Measurements from ENCODE around the gene ACAD8. TPM values are rescaled to one million over a fixed set of nuclear protein-coding genes. Genes with fewer than 3 reads are reported as not detected.
A peak's percentile ranks its signal among the peaks of the same experiment; 100 is the strongest.

Gene ACAD8
- polyA plus RNA-seq, 1 donor (not counting 4 experiments of a cell fraction or from before 2014, with no cell fraction given) = 21.7 TPM

GRCh38 chr11:134267461-134267860 is 14.1 kb downstream of the ACAD8 start:
- Histone ChIP-seq H3K27me3 (ENCODE audit: control insufficient read depth, extremely low read depth, insufficient read depth, low read length) (no peaks in the 10 kb centered on the region), H3K27ac (ENCODE audit: control insufficient read depth, insufficient read depth, low read length) (peak overlapping the region; percentile 69), H3K79me2 (ENCODE audit: control insufficient read depth, insufficient read depth, low read length) (peaks cover 4% of the 10 kb centered on the region), H3K9me3 (ENCODE audit: control insufficient read depth, low read depth, low read length) (no peaks in the 10 kb centered on the region), H3K36me3 (ENCODE audit: control insufficient read depth in 2 of 2, extremely low read depth in 1 of 2, insufficient read depth in 2 of 2, low read length in 2 of 2) (peaks cover 4 to 6% of the 10 kb centered on the region in 2 experiments), H3K4me1 (ENCODE audit: control insufficient read depth, extremely low read depth, insufficient read depth, low read length) (peaks cover 32% of the 10 kb centered on the region), H3K4me3 (ENCODE audit: control insufficient read depth in 2 of 3, extremely low read depth in 1 of 3, insufficient read depth in 2 of 3, low read depth in 1 of 3, low read length in 3 of 3) (no peak overlapping the region), H3K9ac (ENCODE audit: control insufficient read depth, extremely low read depth, insufficient read depth, low read length) (no peak overlapping the region), H3K9me1 (ENCODE audit: control insufficient read depth, extremely low read depth, insufficient read depth, low read length) (no peaks in the 10 kb centered on the region), H2AFZ (ENCODE audit: control insufficient read depth, low read length) (peak overlapping the region; percentile 12), H3K4me2 (ENCODE audit: control insufficient read depth, extremely low read depth, insufficient read depth, low read depth, low read length) (peak overlapping the region; percentile 28), H4K20me1 (ENCODE audit: control insufficient read depth, extremely low read depth, insufficient read depth, low read length) (no peaks in the 10 kb centered on the region)
- FAIRE-seq (no peak), DNase-seq (ENCODE audit: low read depth, low spot score) (no peak)
- dilution Hi-C loops (cut with MboI; ENCODE audit: extremely low pct_ligation_motif_present, low sequenced_read_pairs) = no loop called here
- TF ChIP-seq CTCF (optimal IDR thresholded peaks at IDR 0.05 in 1 of 3, IDR thresholded peaks at IDR 0.05 in 1 of 3, conservative IDR thresholded peaks at IDR 0.05 in 1 of 3; ENCODE audit: extremely low read depth in 1 of 3, insufficient read depth in 2 of 3, low read length in 3 of 3) = no peak
- TF ChIP-seq EZH2 (IDR thresholded peaks at IDR 0.05; ENCODE audit: low read length) = no peak

- Histone ChIP-seq H3K4me1 (ENCODE audit: control insufficient read depth, extremely low read depth, insufficient read depth, low read length) (peaks cover 32% of the 10 kb centered on the region), H2AFZ (ENCODE audit: control insufficient read depth, low read length) (no peak overlapping the region), H3K4me3 (ENCODE audit: control insufficient read depth in 2 of 3, extremely low read depth in 1 of 3, insufficient read depth in 2 of 3, low read depth in 1 of 3, low read length in 3 of 3) (no peak overlapping the region), H3K36me3 (ENCODE audit: control insufficient read depth in 2 of 2, extremely low read depth in 1 of 2, insufficient read depth in 2 of 2, low read length in 2 of 2) (peaks cover 3 to 5% of the 10 kb centered on the region in 2 experiments), H3K9me1 (ENCODE audit: control insufficient read depth, extremely low read depth, insufficient read depth, low read length) (no peaks in the 10 kb centered on the region), H4K20me1 (ENCODE audit: control insufficient read depth, extremely low read depth, insufficient read depth, low read length) (no peaks in the 10 kb centered on the region), H3K4me2 (ENCODE audit: control insufficient read depth, extremely low read depth, insufficient read depth, low read depth, low read length) (no peak overlapping the region), H3K27me3 (ENCODE audit: control insufficient read depth, extremely low read depth, insufficient read depth, low read length) (no peaks in the 10 kb centered on the region), H3K9me3 (ENCODE audit: control insufficient read depth, low read depth, low read length) (no peaks in the 10 kb centered on the region), H3K9ac (ENCODE audit: control insufficient read depth, extremely low read depth, insufficient read depth, low read length) (no peak overlapping the region), H3K79me2 (ENCODE audit: control insufficient read depth, insufficient read depth, low read length) (peaks cover 4% of the 10 kb centered on the region), H3K27ac (ENCODE audit: control insufficient read depth, insufficient read depth, low read length) (no peak overlapping the region)
- dilution Hi-C loops (cut with MboI; ENCODE audit: extremely low pct_ligation_motif_present, low sequenced_read_pairs) = no loop called here
- DNase-seq (ENCODE audit: low read depth, low spot score) (no peak), FAIRE-seq (no peak)
- TF ChIP-seq EZH2 (IDR thresholded peaks at IDR 0.05; ENCODE audit: low read length) (no peak), CTCF (optimal IDR thresholded peaks at IDR 0.05 in 1 of 3, IDR thresholded peaks at IDR 0.05 in 1 of 3, conservative IDR thresholded peaks at IDR 0.05 in 1 of 3; ENCODE audit: extremely low read depth in 1 of 3, insufficient read depth in 2 of 3, low read length in 3 of 3) (no peak)
These were observed 14.6 kb downstream of the ACAD8 start for GRCh38 chr11:134267966-134268365.

Measured in keratinocyte (primary cell).